ENCODE results near the gene RHOH. TPM values are rescaled to one million over a fixed set of nuclear protein-coding genes. Genes with fewer than 3 reads are reported as not detected.

Gene RHOH, protein sequence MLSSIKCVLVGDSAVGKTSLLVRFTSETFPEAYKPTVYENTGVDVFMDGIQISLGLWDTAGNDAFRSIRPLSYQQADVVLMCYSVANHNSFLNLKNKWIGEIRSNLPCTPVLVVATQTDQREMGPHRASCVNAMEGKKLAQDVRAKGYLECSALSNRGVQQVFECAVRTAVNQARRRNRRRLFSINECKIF
- total RNA-seq, result not detected in 2 replicates

GRCh38 chr4:40196724-40197281 lies at the start of gene RHOH:
RHOH (plus strand) TSS chr4:40197031; CDS start chr4:40243387, 46,356 bp downstream.

Other genes with a start within 250 kb of the RHOH start
- 51.0 and 68.5 TPM in 2 replicates for gene PDS5A, start 219.1 kb upstream of the RHOH start, total RNA-seq
- gene N4BP2, start 140.2 kb upstream of the RHOH start, total RNA-seq, result 3.7 and 6.7 TPM in 2 replicates
- not detected in 2 replicates for gene CHRNA9, start 138.3 kb downstream of the RHOH start, total RNA-seq

Measured in endothelial cell of coronary artery (primary cell).